ENCODE measurements around the gene ZNF428. TPM values are rescaled to one million over a fixed set of nuclear protein-coding genes. Genes with fewer than 3 reads are reported as not detected.

The ZNF428 gene
- total RNA-seq, 1 donor from 2014 or later: 114 TPM

DNA sequence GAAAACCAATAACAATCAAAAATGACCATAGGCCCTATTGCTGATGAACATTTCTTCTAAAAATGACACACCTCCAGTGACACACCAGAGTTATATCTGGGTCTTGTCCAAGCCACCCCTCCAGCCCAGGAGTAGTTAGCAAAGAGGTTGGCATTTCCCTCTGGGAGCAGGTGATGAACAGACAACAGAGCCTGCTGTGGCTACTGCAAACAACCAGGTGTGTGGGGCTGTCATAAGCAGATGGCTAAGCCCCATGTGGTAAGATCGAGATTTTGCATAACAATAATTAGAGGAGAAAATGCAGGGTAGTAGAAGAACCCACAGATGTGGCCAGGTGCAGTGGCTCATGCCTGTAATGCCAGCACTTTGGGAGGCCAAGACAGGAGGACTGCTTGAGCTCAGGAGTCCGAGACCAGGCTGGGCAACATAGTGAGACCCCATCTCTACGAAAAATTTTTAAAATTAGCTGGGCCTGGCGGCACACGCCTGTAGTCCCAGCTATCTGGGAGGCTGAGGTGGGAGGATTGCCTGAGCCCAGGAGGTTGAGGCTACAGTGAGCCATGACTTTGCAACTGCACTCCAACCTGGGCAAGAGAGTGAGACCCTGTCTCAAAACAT lies 49.1 kb downstream of the ZNF428 start:
- H3K9me3 Mint-ChIP-seq: no peaks in the 10 kb centered on the region
- peak overlapping the region; percentile 52 for H3K4me3 Mint-ChIP-seq
- H3K36me3 Mint-ChIP-seq (ENCODE audit: low read depth): peaks cover 2% of the 10 kb centered on the region
- TF ChIP-seq, protein P1, sequence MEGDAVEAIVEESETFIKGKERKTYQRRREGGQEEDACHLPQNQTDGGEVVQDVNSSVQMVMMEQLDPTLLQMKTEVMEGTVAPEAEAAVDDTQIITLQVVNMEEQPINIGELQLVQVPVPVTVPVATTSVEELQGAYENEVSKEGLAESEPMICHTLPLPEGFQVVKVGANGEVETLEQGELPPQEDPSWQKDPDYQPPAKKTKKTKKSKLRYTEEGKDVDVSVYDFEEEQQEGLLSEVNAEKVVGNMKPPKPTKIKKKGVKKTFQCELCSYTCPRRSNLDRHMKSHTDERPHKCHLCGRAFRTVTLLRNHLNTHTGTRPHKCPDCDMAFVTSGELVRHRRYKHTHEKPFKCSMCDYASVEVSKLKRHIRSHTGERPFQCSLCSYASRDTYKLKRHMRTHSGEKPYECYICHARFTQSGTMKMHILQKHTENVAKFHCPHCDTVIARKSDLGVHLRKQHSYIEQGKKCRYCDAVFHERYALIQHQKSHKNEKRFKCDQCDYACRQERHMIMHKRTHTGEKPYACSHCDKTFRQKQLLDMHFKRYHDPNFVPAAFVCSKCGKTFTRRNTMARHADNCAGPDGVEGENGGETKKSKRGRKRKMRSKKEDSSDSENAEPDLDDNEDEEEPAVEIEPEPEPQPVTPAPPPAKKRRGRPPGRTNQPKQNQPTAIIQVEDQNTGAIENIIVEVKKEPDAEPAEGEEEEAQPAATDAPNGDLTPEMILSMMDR (conservative IDR thresholded peaks at IDR 0.05): no peak
- H3K27me3 Mint-ChIP-seq (ENCODE audit: low read depth): no peaks in the 10 kb centered on the region
- no peak overlapping the region for H3K27ac Mint-ChIP-seq (ENCODE audit: unreplicated experiment)
- peaks cover 30% of the 10 kb centered on the region for H3K4me1 Mint-ChIP-seq
- DNase-seq (ENCODE audit: low read depth, low spot score): no peak

DNA sequence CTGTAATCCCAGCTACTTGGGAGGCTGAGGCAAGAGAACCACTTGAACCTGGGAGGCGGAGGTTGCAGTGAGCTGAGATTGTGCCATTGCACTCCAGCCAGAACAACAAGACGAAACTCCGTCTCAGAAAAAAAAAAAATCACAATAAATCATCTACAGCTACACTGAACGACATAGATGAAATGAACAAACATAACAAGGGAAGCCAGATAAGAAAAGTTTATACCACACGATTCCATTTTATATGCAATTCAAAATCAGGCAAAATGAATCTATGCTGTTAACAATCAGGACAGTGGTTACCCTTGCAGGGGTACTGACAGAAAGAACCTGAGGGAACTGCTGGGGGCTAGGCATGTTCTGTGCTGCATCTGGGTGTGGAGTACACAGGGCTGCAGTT lies 49.8 kb downstream of the ZNF428 start:
- peaks cover 2% of the 10 kb centered on the region for H3K36me3 Mint-ChIP-seq (ENCODE audit: low read depth)

DNA sequence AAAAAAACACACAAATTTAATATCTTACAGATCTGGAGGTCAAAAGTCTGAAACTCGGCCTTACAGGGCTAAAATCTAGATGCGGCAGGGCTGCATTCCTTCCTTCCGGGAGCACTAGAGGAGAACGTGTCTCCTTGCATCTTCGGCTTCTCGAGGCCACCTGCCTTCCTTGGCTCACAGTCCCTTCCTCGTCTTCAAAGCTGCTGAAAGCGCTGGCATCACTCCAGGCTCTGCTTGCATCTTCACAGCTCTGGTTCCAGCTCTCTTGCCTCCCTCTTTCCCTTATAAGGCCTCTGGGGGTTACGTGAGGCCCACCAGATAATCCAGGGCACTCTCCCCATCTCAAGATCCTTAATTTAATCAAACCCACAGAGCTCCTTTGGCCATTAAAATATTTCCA lies 54.6 kb downstream of the ZNF428 start:
- peaks cover 4% of the 10 kb centered on the region for H3K4me1 Mint-ChIP-seq
- TF ChIP-seq, protein P1 (conservative IDR thresholded peaks at IDR 0.05): no peak
- no peaks in the 10 kb centered on the region for H3K27me3 Mint-ChIP-seq (ENCODE audit: low read depth)
- no peak overlapping the region for H3K27ac Mint-ChIP-seq (ENCODE audit: unreplicated experiment)
- no peak for DNase-seq (ENCODE audit: low read depth, low spot score)
- H3K36me3 Mint-ChIP-seq (ENCODE audit: low read depth): peaks cover 4% of the 10 kb centered on the region
- no peak overlapping the region for H3K4me3 Mint-ChIP-seq
- H3K9me3 Mint-ChIP-seq: no peaks in the 10 kb centered on the region

More for the DNA sequence above, 49.8 kb downstream of the ZNF428 start:
- no peak for DNase-seq (ENCODE audit: low read depth, low spot score)
- Mint-ChIP-seq H3K9me3 (no peaks in the 10 kb centered on the region), H3K27me3 (ENCODE audit: low read depth) (no peaks in the 10 kb centered on the region), H3K27ac (ENCODE audit: unreplicated experiment) (no peak overlapping the region), H3K4me3 (no peak overlapping the region), H3K4me1 (peaks cover 24% of the 10 kb centered on the region)
- TF ChIP-seq, protein P1 (conservative IDR thresholded peaks at IDR 0.05): no peak

- DNase-seq (ENCODE audit: low read depth, low spot score): no peak
- H3K27me3 Mint-ChIP-seq (ENCODE audit: low read depth): no peaks in the 10 kb centered on the region
- no peak overlapping the region for H3K4me3 Mint-ChIP-seq
- no peaks in the 10 kb centered on the region for H3K9me3 Mint-ChIP-seq
- peaks cover 4% of the 10 kb centered on the region for H3K4me1 Mint-ChIP-seq
- peak overlapping the region; percentile 22 for H3K27ac Mint-ChIP-seq (ENCODE audit: unreplicated experiment)
- TF ChIP-seq, protein P1 (conservative IDR thresholded peaks at IDR 0.05): no peak
- H3K36me3 Mint-ChIP-seq (ENCODE audit: low read depth): peaks cover 4% of the 10 kb centered on the region
These were observed 55.5 kb downstream of the ZNF428 start for GRCh38 chr19:43563816-43564457.

GRCh38 chr19:43562698-43563241 lies 56.7 kb downstream of the ZNF428 start:
- H3K4me1 Mint-ChIP-seq: peaks cover 4% of the 10 kb centered on the region
- no peak for DNase-seq (ENCODE audit: low read depth, low spot score)
- no peak overlapping the region for H3K27ac Mint-ChIP-seq (ENCODE audit: unreplicated experiment)
- H3K4me3 Mint-ChIP-seq: no peak overlapping the region
- no peaks in the 10 kb centered on the region for H3K9me3 Mint-ChIP-seq
- H3K36me3 Mint-ChIP-seq (ENCODE audit: low read depth): peaks cover 4% of the 10 kb centered on the region
- no peaks in the 10 kb centered on the region for H3K27me3 Mint-ChIP-seq (ENCODE audit: low read depth)
- TF ChIP-seq, protein P1 (conservative IDR thresholded peaks at IDR 0.05): no peak
